Endometrium (tissue), 2 donors: ENCODE results near the gene ZGLP1.
A peak's percentile ranks its signal among the peaks of the same experiment; 100 is the strongest.
"Not testable (repeated sequence)": the region's sequence is repeated elsewhere in the genome, so short reads cannot be mapped to it uniquely, and the experiment has no call there.

Experiments
- FAIRE-seq: peaks from 2 replicates; lab custom pipeline; 2012; peaks lifted over from hg19 to GRCh38; lab: Jason Lieb, UNC
- donor health status: control.
- donor health status: control.

The ZGLP1 gene

DNA sequence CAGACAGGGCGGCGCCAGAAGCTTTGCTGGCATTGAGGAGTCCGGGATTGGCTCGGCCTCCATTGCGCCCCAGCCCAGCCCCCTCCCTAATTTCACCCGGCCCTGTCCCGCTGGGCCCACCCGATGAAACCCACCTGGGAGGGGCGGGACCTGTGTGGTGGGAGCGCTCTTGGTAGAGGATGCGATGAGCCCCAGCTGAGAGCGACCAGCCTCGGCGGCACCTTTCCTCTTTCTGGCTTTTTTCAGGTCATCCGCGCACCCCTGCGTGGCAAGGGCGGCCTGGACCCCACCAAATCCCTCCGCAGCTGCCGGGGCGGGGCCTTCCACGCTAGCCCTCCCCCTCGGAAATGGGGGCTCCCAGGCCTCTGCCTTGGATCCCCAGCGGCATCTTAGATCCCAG lies at the start of gene ZGLP1:
TSS of gene ZGLP1 (minus strand) at position 393 of the 400 bp plus-strand sequence.
- FAIRE-seq: no peak

GRCh38 chr19:10356431-10356830 lies 46.8 kb upstream of the ZGLP1 start:
- FAIRE-seq: no peak

- FAIRE-seq: no peak
Measured at GRCh38 chr19:10353793-10354391, 44.3 kb upstream of the ZGLP1 start.

DNA sequence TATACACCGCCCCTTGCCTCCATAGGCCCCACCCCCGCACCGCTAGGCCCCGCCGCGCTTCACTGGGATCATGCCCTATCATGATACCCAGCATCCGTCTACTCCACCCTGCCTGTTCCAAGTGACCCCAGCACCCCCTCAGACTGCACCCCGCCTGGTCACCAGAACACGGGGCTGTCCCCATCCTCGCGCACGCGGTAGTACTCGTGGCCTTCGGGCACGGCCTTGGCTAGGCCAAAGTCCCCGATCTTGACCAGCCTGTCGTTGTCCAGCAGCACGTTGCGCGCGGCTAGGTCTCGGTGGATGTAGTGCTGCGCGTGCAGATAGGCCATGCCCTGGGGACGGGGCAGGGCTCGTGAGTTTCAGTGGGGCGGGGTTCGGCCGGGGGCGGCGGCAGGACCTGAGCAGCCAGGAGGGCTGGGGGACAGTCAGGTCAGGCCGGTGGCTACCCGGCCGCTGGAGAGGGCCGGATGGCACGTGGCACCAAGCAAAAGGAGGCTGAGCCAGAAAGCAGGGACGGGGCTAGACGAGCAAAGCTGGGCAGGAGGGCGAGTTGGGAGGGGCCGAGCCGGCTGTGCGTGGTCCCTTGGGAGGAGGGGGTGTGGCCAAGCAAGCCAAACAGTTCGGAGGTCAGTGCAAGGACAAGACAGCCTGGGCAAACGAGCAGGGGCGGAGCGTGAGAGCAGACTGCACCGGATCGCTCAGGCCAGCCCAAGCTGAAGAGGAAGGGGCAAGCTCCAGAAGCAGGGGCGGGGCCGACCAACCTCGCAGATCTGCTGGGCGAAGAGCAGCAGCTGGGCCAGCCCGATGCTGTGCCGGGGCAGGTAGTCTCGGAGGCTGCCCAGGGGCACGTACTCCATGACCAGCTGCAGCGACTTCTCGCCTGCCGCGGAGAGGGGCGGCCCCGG lies 43.4 kb upstream of the ZGLP1 start:
- no peak for FAIRE-seq

GRCh38 chr19:10346509-10346908 lies 36.9 kb upstream of the ZGLP1 start:
- FAIRE-seq: no peak

DNA sequence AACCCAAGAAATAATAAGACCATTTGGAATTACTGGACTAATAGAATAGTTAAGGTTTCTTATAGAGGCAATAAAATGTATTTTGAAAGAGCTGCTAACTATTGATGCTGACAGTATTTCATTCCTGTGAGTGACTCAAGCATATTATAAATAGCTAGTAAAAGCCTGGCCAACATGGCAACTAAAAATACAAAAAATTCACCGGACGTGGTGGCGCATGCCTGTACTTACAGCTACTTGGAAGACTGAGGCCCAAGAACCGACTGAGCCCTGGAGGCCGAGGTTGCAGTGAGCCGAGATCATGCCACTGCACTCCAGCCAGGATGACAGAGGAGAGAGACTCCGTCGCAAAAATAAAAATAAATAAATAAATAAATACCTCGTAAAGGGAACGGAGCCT lies 35.2 kb upstream of the ZGLP1 start:
- FAIRE-seq: no peak

DNA sequence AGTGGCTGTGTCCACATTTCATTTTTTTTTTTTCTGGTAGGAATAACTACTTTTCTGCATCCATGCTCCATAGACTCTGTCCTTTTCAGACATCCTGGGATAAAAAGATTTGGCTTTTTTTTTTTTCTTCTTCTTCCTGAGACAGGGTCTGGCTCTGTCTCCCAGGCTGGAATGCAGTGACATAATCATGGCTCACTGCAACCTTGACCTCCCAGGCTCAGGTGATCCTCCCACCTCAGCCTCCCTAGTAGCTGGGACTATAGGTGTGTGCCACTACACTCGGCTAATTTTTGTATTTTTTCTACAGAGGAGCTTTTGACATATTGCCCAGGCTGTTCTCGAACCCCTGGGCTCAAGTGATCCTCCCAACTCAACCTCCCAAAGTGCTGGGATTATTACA lies 33.9 kb upstream of the ZGLP1 start:
- FAIRE-seq: no peak

GRCh38 chr19:10339977-10340376 lies 30.4 kb upstream of the ZGLP1 start:
- FAIRE-seq: no peak

DNA sequence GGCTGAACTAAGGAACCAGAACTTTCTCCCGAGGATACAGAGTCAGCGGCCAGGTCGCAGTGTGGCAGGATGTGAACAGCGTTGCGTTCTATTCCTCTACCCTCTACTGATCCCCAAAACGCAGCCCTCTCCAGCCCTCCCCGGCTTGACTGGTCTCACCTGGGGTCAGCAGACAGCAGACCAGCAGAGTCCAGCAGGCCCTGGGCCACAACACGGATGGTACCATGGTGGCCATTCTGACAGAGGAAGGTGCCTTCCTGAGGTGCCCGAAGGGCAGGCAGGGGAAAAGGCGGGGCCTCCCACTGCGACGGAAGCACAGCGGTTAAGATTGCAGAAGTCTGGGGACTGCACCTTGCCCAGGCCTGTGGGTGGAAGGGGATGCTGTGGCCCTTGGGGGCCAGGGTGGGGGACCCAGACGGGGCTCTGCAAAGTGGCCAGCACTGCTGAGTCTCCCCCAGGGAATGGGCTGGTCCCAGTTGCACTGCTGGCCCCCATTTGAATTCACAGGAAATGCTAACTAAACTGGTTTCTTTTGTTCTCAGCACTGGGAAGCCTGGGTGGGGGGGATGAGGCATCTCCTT lies 29.9 kb upstream of the ZGLP1 start, which contains the start of gene ICAM3:
TSS of gene ICAM3 (minus strand) at position 245 of the 581 bp plus-strand sequence. CDS start at position 235, 10 bp downstream.
- FAIRE-seq: no peak

DNA sequence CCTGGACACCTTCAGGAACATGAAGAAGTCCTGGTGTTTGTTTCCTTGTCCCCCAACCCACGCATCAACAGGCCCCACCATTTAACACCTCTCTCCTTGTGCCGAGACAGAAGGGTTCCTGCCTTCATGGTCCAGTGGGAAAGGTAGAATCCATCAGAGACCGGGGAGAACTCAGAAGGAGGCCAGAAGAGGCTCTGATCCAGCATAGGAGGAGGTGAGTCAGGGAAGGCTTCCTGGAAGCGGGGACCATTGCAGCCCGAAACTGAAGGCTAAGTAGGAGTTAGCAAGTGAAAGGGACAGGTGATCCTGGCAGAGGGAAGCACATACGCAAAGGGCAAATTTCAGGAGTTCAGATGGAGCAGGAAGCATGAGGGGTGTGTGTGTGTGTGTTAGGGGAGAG lies 29.3 kb upstream of the ZGLP1 start:
- no peak for FAIRE-seq

GRCh38 chr19:10336725-10337124 lies 27.1 kb upstream of the ZGLP1 start:
- FAIRE-seq: not testable (repeated sequence)

GRCh38 chr19:10335352-10335985 lies 25.9 kb upstream of the ZGLP1 start:
- FAIRE-seq: no peak

DNA sequence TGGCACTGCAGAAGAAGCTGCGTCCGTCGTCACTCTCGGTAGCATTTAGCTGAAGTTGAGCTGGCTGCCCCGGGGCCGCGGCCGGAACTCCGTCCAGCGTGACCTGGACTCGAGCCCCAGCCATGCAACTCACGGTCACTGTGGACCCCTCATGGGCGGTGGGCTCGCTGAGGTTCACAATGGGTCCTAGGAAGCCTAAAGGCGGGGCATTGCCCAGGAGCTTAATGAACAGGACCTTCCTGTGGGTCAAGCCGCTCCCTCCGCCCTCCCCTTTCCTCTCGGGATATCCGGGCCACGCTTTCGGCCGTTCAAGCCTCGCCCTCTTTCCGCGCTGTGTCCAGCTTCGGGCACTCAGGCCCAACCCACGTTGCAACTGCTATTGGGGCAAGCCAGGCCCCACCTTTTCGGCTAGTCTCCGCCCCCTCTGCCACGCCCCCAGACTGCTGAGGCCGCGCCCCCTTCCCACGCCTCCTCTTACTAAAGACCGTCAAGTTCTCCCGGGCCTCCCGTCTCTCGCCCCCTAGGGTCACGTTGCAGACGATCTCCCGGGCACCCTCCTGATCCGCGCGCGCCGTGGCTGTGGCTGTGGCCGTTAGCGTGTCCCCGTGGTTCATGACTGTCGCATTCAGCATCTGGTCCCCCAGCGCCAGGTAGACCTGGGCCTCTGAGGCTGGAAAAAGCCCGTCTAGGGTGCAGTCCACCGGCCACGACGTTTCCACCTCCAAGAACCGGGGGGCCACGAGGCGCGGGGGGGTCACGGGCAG lies 25.2 kb upstream of the ZGLP1 start:
- FAIRE-seq: peak; percentile 60

DNA sequence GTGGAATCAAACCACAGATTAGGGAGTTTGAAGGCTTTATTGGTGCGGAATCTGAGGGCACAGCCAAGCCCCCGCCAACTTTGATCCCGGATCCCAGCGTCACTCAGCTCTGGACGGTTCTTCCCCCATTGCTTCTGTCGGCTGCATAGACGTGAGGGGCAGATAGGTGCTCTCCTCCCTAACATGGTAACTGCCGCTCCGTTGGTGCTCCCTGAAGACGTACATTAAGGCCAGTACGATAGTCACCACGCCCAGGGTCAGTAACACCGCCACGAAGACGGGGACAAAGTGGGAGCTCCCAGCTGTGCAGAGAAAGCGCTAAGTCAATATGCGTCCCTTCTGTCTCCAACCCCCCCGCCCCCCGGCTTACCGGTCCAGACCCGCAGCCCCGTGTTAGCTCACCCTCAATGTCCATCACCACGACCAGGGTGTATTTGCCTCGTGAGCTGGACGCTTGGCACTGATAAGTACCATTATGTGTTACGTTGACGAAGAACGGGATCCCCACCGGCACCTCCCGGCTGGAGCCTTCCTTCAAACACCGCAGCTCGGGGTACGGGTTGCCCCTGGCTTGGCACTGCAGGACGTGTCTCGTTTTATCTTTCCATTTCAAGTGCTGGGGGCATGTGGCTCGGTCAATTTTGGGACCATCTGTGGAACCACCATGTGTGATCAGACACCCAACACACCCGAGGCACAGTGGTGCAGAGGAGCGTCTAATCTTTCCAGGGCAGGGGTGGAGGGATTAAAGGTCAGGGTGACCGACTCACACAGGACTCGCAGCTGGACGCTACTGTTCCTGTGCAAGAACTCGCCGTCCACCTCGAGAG lies 24.4 kb upstream of the ZGLP1 start:
- FAIRE-seq: no peak

DNA sequence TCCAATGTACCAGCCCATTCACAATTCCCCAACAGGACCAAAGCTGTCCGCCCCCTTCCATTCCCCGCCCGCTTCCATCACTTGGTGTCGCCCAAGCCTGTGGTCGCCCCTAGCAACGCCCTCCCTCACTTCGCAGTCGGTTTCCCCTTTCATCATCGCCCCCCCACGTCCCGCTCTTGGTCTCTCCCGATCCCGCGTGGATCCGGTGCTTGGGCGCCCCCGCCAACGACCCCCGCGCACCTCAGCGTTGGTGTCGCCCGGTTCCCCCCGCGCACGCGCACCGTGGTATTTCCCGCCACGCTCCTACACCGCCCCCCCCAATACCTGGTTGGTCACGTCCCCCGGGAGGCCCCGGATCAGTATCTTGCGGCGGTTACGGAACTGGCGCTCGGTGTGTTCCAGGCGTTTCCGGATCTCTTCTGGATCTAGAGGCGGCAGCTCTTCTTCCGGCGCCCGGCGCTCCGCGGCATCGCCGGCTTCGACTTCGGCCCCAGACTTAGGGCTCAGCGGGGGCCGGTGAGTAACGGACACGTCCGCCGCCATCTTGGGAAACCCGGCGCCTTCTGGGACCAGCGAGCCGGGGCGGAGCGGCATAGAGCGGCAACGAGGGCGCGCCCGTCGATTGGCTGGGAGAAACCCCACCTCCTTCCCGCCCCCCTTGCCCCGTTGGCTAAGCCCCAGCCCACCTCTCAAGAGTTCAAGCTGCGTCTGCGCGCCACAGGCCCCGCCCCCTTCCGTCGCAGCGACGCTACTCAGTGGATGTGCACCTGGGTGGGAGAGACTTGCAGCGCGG lies 23.5 kb upstream of the ZGLP1 start, which contains the start of gene RAVER1:
TSS of gene RAVER1 (minus strand) at position 565 of the 793 bp plus-strand sequence. CDS start at position 543, 22 bp downstream.
- FAIRE-seq: peak; percentile 12

GRCh38 chr19:10332158-10332964 lies 22.7 kb upstream of the ZGLP1 start:
- FAIRE-seq: no peak

- FAIRE-seq: no peak
Measured at GRCh38 chr19:10329555-10329954, 19.9 kb upstream of the ZGLP1 start.

GRCh38 chr19:10328558-10329429 lies 19.2 kb upstream of the ZGLP1 start:
- FAIRE-seq: no peak
